Endodermal cell (in vitro differentiated cells): ENCODE measurements around the gene TTYH2. TPM values are rescaled to one million over a fixed set of nuclear protein-coding genes. Genes with fewer than 3 reads are reported as not detected.
A peak's percentile ranks its signal among the peaks of the same experiment; 100 is the strongest.

Source experiments
- DNase-seq: peaks from one replicate; pipeline ENCODE4 v3.0.0-alpha.2; 2017
- H3K27ac ChIP-seq: 2 replicates; pipeline ENCODE4 v1.5.1; 2013; ENCODE audit warnings: mild to moderate bottlenecking, low read depth, low read length, moderate library complexity
- H3K27me3 ChIP-seq: 2 replicates; pipeline ENCODE4 v1.6.1; 2013; ENCODE audit warnings: mild to moderate bottlenecking, low read length, moderate library complexity; ENCODE audit not compliant: insufficient read depth, control insufficient read depth, poor library complexity, severe bottlenecking
- H3K36me3 ChIP-seq: 2 replicates; pipeline ENCODE4 v1.7.0; 2013; ENCODE audit warnings: mild to moderate bottlenecking, low read length, moderate library complexity; ENCODE audit not compliant: control insufficient read depth, insufficient read depth
- H3K4me1 ChIP-seq: one replicate; pipeline ENCODE4 v1.7.0; 2013; ENCODE audit warnings: low read length; ENCODE audit not compliant: control insufficient read depth, insufficient read depth
- H3K4me3 ChIP-seq: 2 replicates; pipeline ENCODE4 v1.5.1; 2013; ENCODE audit warnings: mild to moderate bottlenecking, low read length, moderate library complexity
- H3K9ac ChIP-seq: 2 replicates; pipeline ENCODE4 v1.6.1; 2013; ENCODE audit warnings: mild to moderate bottlenecking, low read length, moderate library complexity; ENCODE audit not compliant: poor library complexity, severe bottlenecking; ENCODE audit errors: extremely low read depth
- H3K9me3 ChIP-seq: 2 replicates; pipeline ENCODE4 v1.6.1; 2013; ENCODE audit warnings: mild to moderate bottlenecking, low read length, moderate library complexity; ENCODE audit not compliant: control insufficient read depth
- H3K27ac Mint-ChIP-seq: 2 replicates; pipeline ENCODE4 v1.8.0; 2020; ENCODE audit warnings: mixed read lengths
- H3K27me3 Mint-ChIP-seq: 2 replicates; pipeline ENCODE4 v1.8.0; 2021; ENCODE audit warnings: mild to moderate bottlenecking, mixed read lengths; ENCODE audit not compliant: insufficient read depth
- H3K36me3 Mint-ChIP-seq: 2 replicates; pipeline ENCODE4 v1.8.0; 2020; ENCODE audit warnings: low read depth, mixed read lengths
- H3K4me1 Mint-ChIP-seq: 2 replicates; pipeline ENCODE4 v1.8.0; 2020; ENCODE audit warnings: mixed read lengths
- H3K4me3 Mint-ChIP-seq: 2 replicates; pipeline ENCODE4 v1.8.0; 2020; ENCODE audit warnings: mild to moderate bottlenecking, moderate library complexity, mixed read lengths
- H3K9me3 Mint-ChIP-seq: 2 replicates; pipeline ENCODE4 v1.8.0; 2020; ENCODE audit warnings: mild to moderate bottlenecking, mixed read lengths
- WGBS, 2 experiments: methylation state at CpG; one replicate each; pipeline versions ENCODE4 v1.1.5 to v1.1.7; 2013; ENCODE audit warnings: missing lambda C conversion rate in 2 of 2, mixed read lengths in 1 of 2; ENCODE audit not compliant: insufficient coverage in 1 of 2, insufficient read length in 1 of 2; 5-methylcytosine and 5-hydroxymethylcytosine counted together
- total RNA-seq, 2 donors: library from RNA; stranded (reverse); fragmentation: NEBNext Ultra II Directional in 1 of 2; extraction: Animal tissue kit (Norgen Biotek cat#: 25700) in 1 of 2; gene quantifications; 2 replicates in 1 of 2; 3 replicates in 1 of 2; pipeline ENCODE4 v1.2.1, GENCODE V29; 2021
- TF ChIP-seq, protein P1 (sequence below): fragments of 200-600 bp; sonication (generic); conservative IDR thresholded peaks from 2 replicates; pipeline ENCODE4 v1.5.0; 2021; ENCODE audit warnings: antibody characterized with exemption, mild to moderate bottlenecking

The TTYH2 gene
- total RNA-seq, 2 donors from 2014 or later = 1.2 to 1.6 TPM

DNA sequence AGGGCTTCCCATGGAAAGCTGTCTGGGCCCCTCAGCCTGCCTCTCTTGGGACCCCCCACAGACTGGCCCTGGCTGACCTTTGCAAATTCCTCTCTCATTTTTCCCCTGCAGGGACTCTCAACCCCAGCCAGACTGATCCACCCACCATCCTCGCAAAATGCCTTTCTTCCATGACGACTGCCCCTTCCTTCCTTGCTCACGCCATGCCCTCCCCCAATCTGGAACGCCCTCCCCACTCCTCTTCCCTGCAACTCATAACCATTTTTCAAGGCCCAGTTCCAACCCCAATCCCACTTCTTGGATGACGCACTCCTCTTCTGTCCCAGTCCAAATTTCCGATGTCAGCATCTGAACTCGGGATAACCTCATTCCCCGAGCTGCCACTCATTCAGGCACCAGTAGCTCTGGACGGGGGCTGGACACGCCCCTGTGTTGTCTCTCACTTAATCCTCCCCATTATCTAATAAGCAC lies 59.4 kb downstream of the TTYH2 start:
- H3K27me3 Mint-ChIP-seq = peaks cover 29% of the 10 kb centered on the region
- peaks cover 20% of the 10 kb centered on the region for H3K27me3 ChIP-seq
- no peak overlapping the region for H3K27ac Mint-ChIP-seq
- no peak overlapping the region for H3K9ac ChIP-seq
- H3K4me3 ChIP-seq = no peak overlapping the region
- H3K4me3 Mint-ChIP-seq = no peak overlapping the region
- no peaks in the 10 kb centered on the region for H3K9me3 ChIP-seq
- DNase-seq = no peak
- WGBS, 2 experiments = 43 to 78% methylated on average over 9 to 10 of the region's 10 CpGs
- H3K27ac ChIP-seq = peak overlapping the region; percentile 96
- H3K9me3 Mint-ChIP-seq = no peaks in the 10 kb centered on the region
- peaks cover 11% of the 10 kb centered on the region for H3K4me1 Mint-ChIP-seq
- TF ChIP-seq, protein P1, sequence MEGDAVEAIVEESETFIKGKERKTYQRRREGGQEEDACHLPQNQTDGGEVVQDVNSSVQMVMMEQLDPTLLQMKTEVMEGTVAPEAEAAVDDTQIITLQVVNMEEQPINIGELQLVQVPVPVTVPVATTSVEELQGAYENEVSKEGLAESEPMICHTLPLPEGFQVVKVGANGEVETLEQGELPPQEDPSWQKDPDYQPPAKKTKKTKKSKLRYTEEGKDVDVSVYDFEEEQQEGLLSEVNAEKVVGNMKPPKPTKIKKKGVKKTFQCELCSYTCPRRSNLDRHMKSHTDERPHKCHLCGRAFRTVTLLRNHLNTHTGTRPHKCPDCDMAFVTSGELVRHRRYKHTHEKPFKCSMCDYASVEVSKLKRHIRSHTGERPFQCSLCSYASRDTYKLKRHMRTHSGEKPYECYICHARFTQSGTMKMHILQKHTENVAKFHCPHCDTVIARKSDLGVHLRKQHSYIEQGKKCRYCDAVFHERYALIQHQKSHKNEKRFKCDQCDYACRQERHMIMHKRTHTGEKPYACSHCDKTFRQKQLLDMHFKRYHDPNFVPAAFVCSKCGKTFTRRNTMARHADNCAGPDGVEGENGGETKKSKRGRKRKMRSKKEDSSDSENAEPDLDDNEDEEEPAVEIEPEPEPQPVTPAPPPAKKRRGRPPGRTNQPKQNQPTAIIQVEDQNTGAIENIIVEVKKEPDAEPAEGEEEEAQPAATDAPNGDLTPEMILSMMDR = no peak
- H3K4me1 ChIP-seq = no peaks in the 10 kb centered on the region
- no peaks in the 10 kb centered on the region for H3K36me3 Mint-ChIP-seq
- no peaks in the 10 kb centered on the region for H3K36me3 ChIP-seq

DNA sequence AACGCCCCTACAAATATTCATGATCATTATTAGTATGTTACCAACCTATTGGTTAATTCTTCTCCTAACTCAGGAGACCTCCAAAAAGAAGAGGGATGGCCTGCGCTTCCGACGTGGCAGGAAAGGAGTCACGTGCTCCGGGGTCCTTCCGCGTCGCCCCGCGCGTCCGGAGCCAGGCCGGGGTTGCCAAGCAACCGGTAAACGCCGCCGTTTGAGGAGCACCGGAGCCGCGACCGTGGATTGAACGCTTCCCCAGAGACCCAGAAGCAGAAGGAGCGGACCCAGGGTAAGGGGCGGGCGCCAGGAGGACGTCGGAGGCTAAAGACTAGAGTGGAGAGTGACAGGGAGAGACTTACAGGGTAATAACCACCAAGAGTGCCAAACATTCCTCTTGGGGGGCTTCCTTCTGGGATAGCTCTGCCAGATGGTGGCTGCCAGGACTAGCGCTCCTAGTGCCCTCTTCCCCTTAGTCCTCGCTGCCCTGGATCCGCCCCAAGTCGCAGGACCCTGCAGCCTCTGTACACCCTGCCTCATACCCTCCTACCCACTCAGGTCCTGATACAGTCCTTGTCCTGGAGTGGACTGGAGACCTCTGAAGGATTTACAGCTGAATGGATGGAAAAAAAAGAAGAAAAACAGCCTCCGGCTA lies 60.8 kb downstream of the TTYH2 start, which contains the start of gene DNAI2:
Gene DNAI2 (plus strand): TSS at position 175 of the 649 bp plus-strand sequence. CDS start 7,584 bp downstream, outside the sequence.
- Mint-ChIP-seq H3K27me3 (peaks cover 29% of the 10 kb centered on the region), H3K4me3 (peak within 1 kb of the TSS; percentile 46), H3K4me1 (peaks cover 11% of the 10 kb centered on the region), H3K27ac (no peak within 1 kb of the TSS), H3K9me3 (no peaks in the 10 kb centered on the region), H3K36me3 (no peaks in the 10 kb centered on the region)
- no peaks in the 10 kb centered on the region for H3K4me1 ChIP-seq
- peak within 1 kb of the TSS; percentile 96 for H3K27ac ChIP-seq
- H3K4me3 ChIP-seq = no peak within 1 kb of the TSS
- H3K27me3 ChIP-seq = peaks cover 20% of the 10 kb centered on the region
- H3K9ac ChIP-seq = no peak within 1 kb of the TSS
- no peaks in the 10 kb centered on the region for H3K9me3 ChIP-seq
- 35 to 42% methylated on average over 8 to 33 of the region's 33 CpGs for WGBS, 2 experiments
- no peaks in the 10 kb centered on the region for H3K36me3 ChIP-seq
- peak; percentile 86 for DNase-seq
- TF ChIP-seq, protein P1 = no peak

DNA sequence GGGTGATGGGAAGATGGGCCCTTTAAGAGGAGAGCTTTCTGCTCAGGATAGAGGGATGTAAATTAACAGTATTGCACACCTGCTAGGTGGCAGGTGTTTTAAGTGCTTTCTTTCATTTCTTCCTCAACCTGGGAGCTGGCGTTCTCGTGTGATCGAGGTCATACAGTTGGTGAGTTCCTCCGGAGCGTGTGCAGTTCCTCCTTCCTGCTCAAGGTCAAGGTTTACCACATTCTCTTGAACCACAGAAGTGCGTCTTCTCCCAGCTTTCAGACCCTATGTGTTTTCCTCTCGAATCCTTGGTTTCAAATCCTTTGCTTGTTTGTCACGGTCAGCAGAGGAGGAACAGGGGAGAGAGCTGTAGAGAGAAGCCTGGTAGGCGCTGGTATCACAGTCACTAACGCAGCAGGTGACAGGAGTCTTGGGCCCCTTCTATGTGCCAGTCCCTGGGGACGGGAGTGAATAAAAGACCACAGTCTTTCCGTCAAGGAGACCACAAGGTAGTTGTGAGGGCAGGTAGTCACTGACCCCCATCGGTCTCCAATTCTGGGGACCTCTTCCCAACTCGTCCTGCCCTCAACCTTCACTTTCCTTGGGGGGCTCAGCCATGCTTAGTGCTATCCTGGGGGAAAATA lies 61.5 kb downstream of the TTYH2 start:
- H3K4me3 Mint-ChIP-seq = no peak overlapping the region

More for the DNA sequence above, 61.5 kb downstream of the TTYH2 start:
- H3K27me3 ChIP-seq = peaks cover 20% of the 10 kb centered on the region
- H3K4me3 ChIP-seq = no peak overlapping the region
- TF ChIP-seq, protein P1 = no peak
- peaks cover 11% of the 10 kb centered on the region for H3K4me1 Mint-ChIP-seq
- WGBS, 2 experiments = 84 to 90% methylated on average over 11 to 14 of the region's 14 CpGs
- no peak for DNase-seq
- H3K36me3 ChIP-seq = no peaks in the 10 kb centered on the region
- peaks cover 29% of the 10 kb centered on the region for H3K27me3 Mint-ChIP-seq
- H3K9ac ChIP-seq = no peak overlapping the region
- no peaks in the 10 kb centered on the region for H3K9me3 ChIP-seq
- H3K4me1 ChIP-seq = no peaks in the 10 kb centered on the region
- H3K27ac ChIP-seq = peak overlapping the region; percentile 50
- H3K36me3 Mint-ChIP-seq = no peaks in the 10 kb centered on the region
- no peak overlapping the region for H3K27ac Mint-ChIP-seq
- no peaks in the 10 kb centered on the region for H3K9me3 Mint-ChIP-seq
